A204.1 (cell line): ENCODE measurements around the gene NUCKS1.
A peak's percentile ranks its signal among the peaks of the same experiment; 100 is the strongest.
"Not testable (repeated sequence)": the region's sequence is repeated elsewhere in the genome, so short reads cannot be mapped to it uniquely, and the experiment has no call there.

Source experiments
- FAIRE-seq: peaks from 2 replicates; lab custom pipeline; 2012; peaks lifted over from hg19 to GRCh38; lab: Jason Lieb, UNC

The NUCKS1 gene

GRCh38 chr1:205729945-205730610 lies 19.9 kb downstream of the NUCKS1 start:
- FAIRE-seq, result no peak

- FAIRE-seq, result no peak
Measured at GRCh38 chr1:205726619-205727125, 23.3 kb downstream of the NUCKS1 start.

- FAIRE-seq, result no peak
Measured at GRCh38 chr1:205725514-205725913, 24.5 kb downstream of the NUCKS1 start.

- FAIRE-seq, result not testable (repeated sequence)
Measured at GRCh38 chr1:205720740-205721139, 29.2 kb downstream of the NUCKS1 start.

GRCh38 chr1:205719762-205720161 lies 30.2 kb downstream of the NUCKS1 start:
- no peak for FAIRE-seq

GRCh38 chr1:205719015-205719414 lies 31.0 kb downstream of the NUCKS1 start:
- FAIRE-seq, result no peak

- FAIRE-seq, result no peak
Measured at GRCh38 chr1:205716371-205717132, 33.4 kb downstream of the NUCKS1 start.

- FAIRE-seq, result no peak
Measured at GRCh38 chr1:205715628-205716027, 34.4 kb downstream of the NUCKS1 start.

- no peak for FAIRE-seq
Measured at GRCh38 chr1:205714906-205715246, 35.1 kb downstream of the NUCKS1 start.

GRCh38 chr1:205714190-205714905 lies 35.6 kb downstream of the NUCKS1 start:
- no peak for FAIRE-seq

GRCh38 chr1:205711105-205712048 lies 38.6 kb downstream of the NUCKS1 start:
- FAIRE-seq, result peak; percentile 21

- FAIRE-seq, result no peak
Measured at GRCh38 chr1:205710201-205711062, 39.5 kb downstream of the NUCKS1 start.

- no peak for FAIRE-seq
Measured at GRCh38 chr1:205709640-205710039, 40.3 kb downstream of the NUCKS1 start.

- no peak for FAIRE-seq
Measured at GRCh38 chr1:205709059-205709398, 41.0 kb downstream of the NUCKS1 start.

- FAIRE-seq, result no peak
Measured at GRCh38 chr1:205706601-205707502, 43.1 kb downstream of the NUCKS1 start.

- no peak for FAIRE-seq
Measured at GRCh38 chr1:205704903-205705302, 45.1 kb downstream of the NUCKS1 start.

- FAIRE-seq, result no peak
Measured at GRCh38 chr1:205703072-205703471, 46.9 kb downstream of the NUCKS1 start.

GRCh38 chr1:205701891-205702290 lies 48.1 kb downstream of the NUCKS1 start:
- FAIRE-seq, result no peak

GRCh38 chr1:205701420-205701819 lies 48.6 kb downstream of the NUCKS1 start:
- FAIRE-seq, result no peak

- FAIRE-seq, result no peak
Measured at GRCh38 chr1:205700865-205701401, 49.0 kb downstream of the NUCKS1 start.
